GM12878 (cell line): ENCODE measurements around the gene TSPAN10. TPM values are rescaled to one million over a fixed set of nuclear protein-coding genes. Genes with fewer than 3 reads are reported as not detected.

ENCODE experiments used
- CBX3 ChIP-seq: fragments of 200-600 bp; sonication (generic); IDR thresholded peaks from 2 replicates; pipeline ENCODE4 v1.6.1; 2016; ENCODE audit warnings: low read depth, borderline replicate concordance
- IRF4 ChIP-seq: IDR thresholded peaks from 2 replicates; pipeline ENCODE4 v1.6.1; 2011; ENCODE audit warnings: low read depth, low read length
- JUNB ChIP-seq: IDR thresholded peaks from 2 replicates; pipeline ENCODE4 v1.6.1; 2016; ENCODE audit warnings: antibody characterized with exemption, mild to moderate bottlenecking
- NR2C2 ChIP-seq: IDR thresholded peaks from 2 replicates; pipeline ENCODE4 v1.6.1; 2011; ENCODE audit warnings: borderline replicate concordance, low read depth; ENCODE audit not compliant: control insufficient read depth, insufficient read length
- POLR2A ChIP-seq: IDR thresholded peaks from 2 replicates; pipeline ENCODE4 v1.6.1; 2011; ENCODE audit warnings: low read depth, mild to moderate bottlenecking, low read length
- ZNF217 ChIP-seq: fragments of 450-650 bp; IDR thresholded peaks from 2 replicates; pipeline ENCODE4 v1.6.1; 2017; ENCODE audit warnings: antibody characterized with exemption, mild to moderate bottlenecking
- polyA plus RNA-seq, 11 experiments: library from polyadenylated mRNA; depleted of rRNA in 4 of 11; unstranded in 6 of 11; stranded (reverse) in 5 of 11; fragments of >200 nt; fragmentation: Nextera tagmentation in 4 of 11; fragmentation: Illumina TruSeq in 1 of 11; extraction: Ambion mirVana in 4 of 11; extraction: Trizol in 1 of 11; gene quantifications; 1 replicate in 1 of 11; 2 replicates in 10 of 11; pipeline versions ENCODE4 v1.2.1 to v1.2.3, GENCODE V29; 2011 to 2016; ENCODE audit warnings: inconsistent platforms in 2 of 11, missing spikeins in 2 of 11, low read depth in 1 of 11
- total RNA-seq, 4 experiments: library from RNA; depleted of rRNA in 3 of 4; stranded (reverse); fragments of >200 nt in 3 of 4; fragmentation: Illumina TruSeq in 1 of 4; extraction: Trizol in 1 of 4; gene quantifications; 2 replicates each; pipeline versions ENCODE4 v1.2.1 to v1.2.3, GENCODE V29; 2013 to 2021
- TF ChIP-seq, protein P1 (sequence below): fragments of 450-650 bp; IDR thresholded peaks from 2 replicates; pipeline ENCODE4 v1.6.1; 2016; ENCODE audit warnings: mild to moderate bottlenecking, moderate library complexity, borderline replicate concordance
- TF ChIP-seq, protein P2 (sequence below): fragments of 450-650 bp; IDR thresholded peaks from 2 replicates; pipeline ENCODE4 v1.6.1; 2017; ENCODE audit warnings: mild to moderate bottlenecking, moderate library complexity
- TF ChIP-seq, protein P3 (sequence below): fragments of 450-650 bp; IDR thresholded peaks from 2 replicates; pipeline ENCODE4 v1.6.1; 2017; ENCODE audit warnings: mild to moderate bottlenecking
- TF ChIP-seq, protein P4 (sequence below): fragments of 450-650 bp; IDR thresholded peaks from 2 replicates; pipeline ENCODE4 v1.6.1; 2016; ENCODE audit warnings: mild to moderate bottlenecking

Gene TSPAN10
- total and polyA plus RNA-seq, 10 of the 15 experiments (the other 5 are each of a cell fraction or from before 2014, with no cell fraction given) = 0.13 to 0.82 (median 0.43) TPM

DNA sequence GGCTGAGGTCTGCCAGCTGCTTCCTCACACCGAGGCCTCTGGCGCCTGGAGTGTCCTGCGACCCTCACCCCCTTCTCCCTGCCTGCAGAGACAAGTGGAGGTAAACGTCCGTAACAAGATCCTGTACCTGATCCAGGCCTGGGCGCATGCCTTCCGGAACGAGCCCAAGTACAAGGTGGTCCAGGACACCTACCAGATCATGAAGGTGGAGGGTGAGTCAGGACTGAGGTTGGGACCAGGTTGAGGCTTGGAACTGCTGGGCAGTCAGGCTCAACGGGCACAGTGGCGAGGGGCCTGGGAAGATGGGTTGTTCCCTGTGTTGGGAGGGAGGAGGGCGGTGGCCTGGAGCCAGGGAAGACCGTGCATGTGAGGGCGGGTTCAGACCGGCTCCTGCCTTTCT is 51.6 kb downstream of the TSPAN10 start (continued):
- TF ChIP-seq, protein P1, sequence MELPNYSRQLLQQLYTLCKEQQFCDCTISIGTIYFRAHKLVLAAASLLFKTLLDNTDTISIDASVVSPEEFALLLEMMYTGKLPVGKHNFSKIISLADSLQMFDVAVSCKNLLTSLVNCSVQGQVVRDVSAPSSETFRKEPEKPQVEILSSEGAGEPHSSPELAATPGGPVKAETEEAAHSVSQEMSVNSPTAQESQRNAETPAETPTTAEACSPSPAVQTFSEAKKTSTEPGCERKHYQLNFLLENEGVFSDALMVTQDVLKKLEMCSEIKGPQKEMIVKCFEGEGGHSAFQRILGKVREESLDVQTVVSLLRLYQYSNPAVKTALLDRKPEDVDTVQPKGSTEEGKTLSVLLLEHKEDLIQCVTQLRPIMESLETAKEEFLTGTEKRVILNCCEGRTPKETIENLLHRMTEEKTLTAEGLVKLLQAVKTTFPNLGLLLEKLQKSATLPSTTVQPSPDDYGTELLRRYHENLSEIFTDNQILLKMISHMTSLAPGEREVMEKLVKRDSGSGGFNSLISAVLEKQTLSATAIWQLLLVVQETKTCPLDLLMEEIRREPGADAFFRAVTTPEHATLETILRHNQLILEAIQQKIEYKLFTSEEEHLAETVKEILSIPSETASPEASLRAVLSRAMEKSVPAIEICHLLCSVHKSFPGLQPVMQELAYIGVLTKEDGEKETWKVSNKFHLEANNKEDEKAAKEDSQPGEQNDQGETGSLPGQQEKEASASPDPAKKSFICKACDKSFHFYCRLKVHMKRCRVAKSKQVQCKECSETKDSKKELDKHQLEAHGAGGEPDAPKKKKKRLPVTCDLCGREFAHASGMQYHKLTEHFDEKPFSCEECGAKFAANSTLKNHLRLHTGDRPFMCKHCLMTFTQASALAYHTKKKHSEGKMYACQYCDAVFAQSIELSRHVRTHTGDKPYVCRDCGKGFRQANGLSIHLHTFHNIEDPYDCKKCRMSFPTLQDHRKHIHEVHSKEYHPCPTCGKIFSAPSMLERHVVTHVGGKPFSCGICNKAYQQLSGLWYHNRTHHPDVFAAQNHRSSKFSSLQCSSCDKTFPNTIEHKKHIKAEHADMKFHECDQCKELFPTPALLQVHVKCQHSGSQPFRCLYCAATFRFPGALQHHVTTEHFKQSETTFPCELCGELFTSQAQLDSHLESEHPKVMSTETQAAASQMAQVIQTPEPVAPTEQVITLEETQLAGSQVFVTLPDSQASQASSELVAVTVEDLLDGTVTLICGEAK = no peak
- TF ChIP-seq IRF4 (no peak), ZNF217 (no peak), NR2C2 (no peak), JUNB (no peak), CBX3 (no peak), POLR2A (no peak; the same call in 1 of the 2 replicates)
- TF ChIP-seq, protein P2, sequence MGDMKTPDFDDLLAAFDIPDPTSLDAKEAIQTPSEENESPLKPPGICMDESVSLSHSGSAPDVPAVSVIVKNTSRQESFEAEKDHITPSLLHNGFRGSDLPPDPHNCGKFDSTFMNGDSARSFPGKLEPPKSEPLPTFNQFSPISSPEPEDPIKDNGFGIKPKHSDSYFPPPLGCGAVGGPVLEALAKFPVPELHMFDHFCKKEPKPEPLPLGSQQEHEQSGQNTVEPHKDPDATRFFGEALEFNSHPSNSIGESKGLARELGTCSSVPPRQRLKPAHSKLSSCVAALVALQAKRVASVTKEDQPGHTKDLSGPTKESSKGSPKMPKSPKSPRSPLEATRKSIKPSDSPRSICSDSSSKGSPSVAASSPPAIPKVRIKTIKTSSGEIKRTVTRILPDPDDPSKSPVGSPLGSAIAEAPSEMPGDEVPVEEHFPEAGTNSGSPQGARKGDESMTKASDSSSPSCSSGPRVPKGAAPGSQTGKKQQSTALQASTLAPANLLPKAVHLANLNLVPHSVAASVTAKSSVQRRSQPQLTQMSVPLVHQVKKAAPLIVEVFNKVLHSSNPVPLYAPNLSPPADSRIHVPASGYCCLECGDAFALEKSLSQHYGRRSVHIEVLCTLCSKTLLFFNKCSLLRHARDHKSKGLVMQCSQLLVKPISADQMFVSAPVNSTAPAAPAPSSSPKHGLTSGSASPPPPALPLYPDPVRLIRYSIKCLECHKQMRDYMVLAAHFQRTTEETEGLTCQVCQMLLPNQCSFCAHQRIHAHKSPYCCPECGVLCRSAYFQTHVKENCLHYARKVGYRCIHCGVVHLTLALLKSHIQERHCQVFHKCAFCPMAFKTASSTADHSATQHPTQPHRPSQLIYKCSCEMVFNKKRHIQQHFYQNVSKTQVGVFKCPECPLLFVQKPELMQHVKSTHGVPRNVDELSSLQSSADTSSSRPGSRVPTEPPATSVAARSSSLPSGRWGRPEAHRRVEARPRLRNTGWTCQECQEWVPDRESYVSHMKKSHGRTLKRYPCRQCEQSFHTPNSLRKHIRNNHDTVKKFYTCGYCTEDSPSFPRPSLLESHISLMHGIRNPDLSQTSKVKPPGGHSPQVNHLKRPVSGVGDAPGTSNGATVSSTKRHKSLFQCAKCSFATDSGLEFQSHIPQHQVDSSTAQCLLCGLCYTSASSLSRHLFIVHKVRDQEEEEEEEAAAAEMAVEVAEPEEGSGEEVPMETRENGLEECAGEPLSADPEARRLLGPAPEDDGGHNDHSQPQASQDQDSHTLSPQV = no peak
- TF ChIP-seq, protein P3, sequence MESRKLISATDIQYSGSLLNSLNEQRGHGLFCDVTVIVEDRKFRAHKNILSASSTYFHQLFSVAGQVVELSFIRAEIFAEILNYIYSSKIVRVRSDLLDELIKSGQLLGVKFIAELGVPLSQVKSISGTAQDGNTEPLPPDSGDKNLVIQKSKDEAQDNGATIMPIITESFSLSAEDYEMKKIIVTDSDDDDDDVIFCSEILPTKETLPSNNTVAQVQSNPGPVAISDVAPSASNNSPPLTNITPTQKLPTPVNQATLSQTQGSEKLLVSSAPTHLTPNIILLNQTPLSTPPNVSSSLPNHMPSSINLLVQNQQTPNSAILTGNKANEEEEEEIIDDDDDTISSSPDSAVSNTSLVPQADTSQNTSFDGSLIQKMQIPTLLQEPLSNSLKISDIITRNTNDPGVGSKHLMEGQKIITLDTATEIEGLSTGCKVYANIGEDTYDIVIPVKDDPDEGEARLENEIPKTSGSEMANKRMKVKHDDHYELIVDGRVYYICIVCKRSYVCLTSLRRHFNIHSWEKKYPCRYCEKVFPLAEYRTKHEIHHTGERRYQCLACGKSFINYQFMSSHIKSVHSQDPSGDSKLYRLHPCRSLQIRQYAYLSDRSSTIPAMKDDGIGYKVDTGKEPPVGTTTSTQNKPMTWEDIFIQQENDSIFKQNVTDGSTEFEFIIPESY = no peak
- TF ChIP-seq, protein P4, sequence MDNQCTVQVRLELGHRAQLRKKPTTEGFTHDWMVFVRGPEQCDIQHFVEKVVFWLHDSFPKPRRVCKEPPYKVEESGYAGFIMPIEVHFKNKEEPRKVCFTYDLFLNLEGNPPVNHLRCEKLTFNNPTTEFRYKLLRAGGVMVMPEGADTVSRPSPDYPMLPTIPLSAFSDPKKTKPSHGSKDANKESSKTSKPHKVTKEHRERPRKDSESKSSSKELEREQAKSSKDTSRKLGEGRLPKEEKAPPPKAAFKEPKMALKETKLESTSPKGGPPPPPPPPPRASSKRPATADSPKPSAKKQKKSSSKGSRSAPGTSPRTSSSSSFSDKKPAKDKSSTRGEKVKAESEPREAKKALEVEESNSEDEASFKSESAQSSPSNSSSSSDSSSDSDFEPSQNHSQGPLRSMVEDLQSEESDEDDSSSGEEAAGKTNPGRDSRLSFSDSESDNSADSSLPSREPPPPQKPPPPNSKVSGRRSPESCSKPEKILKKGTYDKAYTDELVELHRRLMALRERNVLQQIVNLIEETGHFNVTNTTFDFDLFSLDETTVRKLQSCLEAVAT = no peak
